Mucosa of descending colon (tissue), 3 donors: ENCODE measurements around the gene ETS1. TPM values are rescaled to one million over a fixed set of nuclear protein-coding genes. Genes with fewer than 3 reads are reported as not detected.

Experiments
- ATAC-seq: fragments of 200-7000 bp; cut with Tn5 transposase; one replicate; pipeline ENCODE4 v1.9.1; 2020; ENCODE audit warnings: mild to moderate bottlenecking, moderate library complexity
- DNase-seq, 3 donors: peaks; one replicate each; pipeline ENCODE4 v3.0.0-alpha.2; 2020
- H3K36me3 ChIP-seq: fragments of 200-600 bp; one replicate; pipeline ENCODE4 v1.8.0; 2021; ENCODE audit warnings: low read depth, mild to moderate bottlenecking
- H3K4me1 ChIP-seq: fragments of 200-600 bp; one replicate; pipeline ENCODE4 v1.8.0; 2021; ENCODE audit warnings: low read depth, mild to moderate bottlenecking
- H3K4me3 ChIP-seq: fragments of 200-600 bp; one replicate; pipeline ENCODE4 v1.8.0; 2021; ENCODE audit warnings: mild to moderate bottlenecking
- H3K9me3 ChIP-seq: fragments of 200-600 bp; one replicate; pipeline ENCODE4 v1.8.0; 2021; ENCODE audit warnings: mild to moderate bottlenecking
- CTCF ChIP-seq: fragments of 200-600 bp; IDR thresholded peaks from one replicate; pipeline ENCODE4 v1.8.0; 2022; ENCODE audit warnings: antibody characterized with exemption, mild to moderate bottlenecking
- intact Hi-C, 2 donors: fragments of 100-400 bp; cut with DNase I in 1 of 2; cut with micrococcal nuclease in 1 of 2; formaldehyde crosslinking; loops; one replicate each; pipeline versions ENCODE4 v1.11.0 to v1.11.1; 2022; cut with DNase I, micrococcal nuclease
- total RNA-seq, 3 donors: library from RNA; stranded (reverse); fragmentation: NEBNext Ultra II Directional in 2 of 3; extraction: Animal tissue kit (Norgen Biotek cat#: 25700) in 2 of 3; gene quantifications; one replicate each; pipeline versions ENCODE4 v1.2.1 to v1.2.4, GENCODE V29; 2021 to 2023
- donor health status: DM: no; HTN: no; CAD: no; lungs with moderate emphysema.
- donor health status: DM: no; HTN: no; CAD: no.
- donor health status: DM: no; HTN: yes; CAD: no.

The ETS1 gene
- total RNA-seq, 3 donors from 2014 or later: 36.5 to 41.2 (median 38.6) TPM

GRCh38 chr11:128480066-128480465, 107.3 kb downstream of the ETS1 start:
- no peak for TF ChIP-seq CTCF
- H3K36me3 ChIP-seq: no peaks in the 10 kb centered on the region
- H3K9me3 ChIP-seq: no peaks in the 10 kb centered on the region
- intact Hi-C loops: no loop called here
- peaks cover 16% of the 10 kb centered on the region for H3K4me1 ChIP-seq
- ATAC-seq (no peak), DNase-seq (no peak)
- no peak overlapping the region for H3K4me3 ChIP-seq

- no peaks in the 10 kb centered on the region for H3K9me3 ChIP-seq
- DNase-seq (no peak), ATAC-seq (no peak)
- intact Hi-C loops: no loop called here
- TF ChIP-seq CTCF: no peak
- peaks cover 21% of the 10 kb centered on the region for H3K4me1 ChIP-seq
- H3K36me3 ChIP-seq: no peaks in the 10 kb centered on the region
- no peak overlapping the region for H3K4me3 ChIP-seq
Observed at GRCh38 chr11:128479144-128479543, 108.2 kb downstream of the ETS1 start.

GRCh38 chr11:128478305-128478704, 109.1 kb downstream of the ETS1 start:
- intact Hi-C loops: no loop called here
- ATAC-seq: no peak
- no peaks in the 10 kb centered on the region for H3K9me3 ChIP-seq
- H3K36me3 ChIP-seq: no peaks in the 10 kb centered on the region
- no peak for TF ChIP-seq CTCF
- no peak for DNase-seq
- H3K4me3 ChIP-seq: no peak overlapping the region
- H3K4me1 ChIP-seq: peaks cover 29% of the 10 kb centered on the region

- H3K36me3 ChIP-seq: no peaks in the 10 kb centered on the region
- ATAC-seq (no peak), DNase-seq (no peak)
- no peaks in the 10 kb centered on the region for H3K9me3 ChIP-seq
- TF ChIP-seq CTCF: no peak
- H3K4me3 ChIP-seq: no peak overlapping the region
- peaks cover 34% of the 10 kb centered on the region for H3K4me1 ChIP-seq
- intact Hi-C loops: no loop called here
Observed at GRCh38 chr11:128477811-128478210, 109.5 kb downstream of the ETS1 start.

GRCh38 chr11:128477278-128477677, 110.1 kb downstream of the ETS1 start:
- DNase-seq: no peak
- Histone ChIP-seq H3K36me3 (no peaks in the 10 kb centered on the region), H3K4me1 (peaks cover 40% of the 10 kb centered on the region), H3K9me3 (no peaks in the 10 kb centered on the region), H3K4me3 (no peak overlapping the region)
- ATAC-seq: no peak
- intact Hi-C loops: no loop called here
- no peak for TF ChIP-seq CTCF

- no peaks in the 10 kb centered on the region for H3K9me3 ChIP-seq
- peaks cover 44% of the 10 kb centered on the region for H3K4me1 ChIP-seq
- H3K36me3 ChIP-seq: no peaks in the 10 kb centered on the region
- intact Hi-C loops: no loop called here
- TF ChIP-seq CTCF: no peak
- ATAC-seq (peak; percentile 26), DNase-seq (peak in 1 of 3 donors; percentile 54)
- H3K4me3 ChIP-seq: no peak overlapping the region
Observed at GRCh38 chr11:128476729-128477128, 110.6 kb downstream of the ETS1 start.
